ENCODE results near the gene ABTB2.

ABTB2 gene

DNA sequence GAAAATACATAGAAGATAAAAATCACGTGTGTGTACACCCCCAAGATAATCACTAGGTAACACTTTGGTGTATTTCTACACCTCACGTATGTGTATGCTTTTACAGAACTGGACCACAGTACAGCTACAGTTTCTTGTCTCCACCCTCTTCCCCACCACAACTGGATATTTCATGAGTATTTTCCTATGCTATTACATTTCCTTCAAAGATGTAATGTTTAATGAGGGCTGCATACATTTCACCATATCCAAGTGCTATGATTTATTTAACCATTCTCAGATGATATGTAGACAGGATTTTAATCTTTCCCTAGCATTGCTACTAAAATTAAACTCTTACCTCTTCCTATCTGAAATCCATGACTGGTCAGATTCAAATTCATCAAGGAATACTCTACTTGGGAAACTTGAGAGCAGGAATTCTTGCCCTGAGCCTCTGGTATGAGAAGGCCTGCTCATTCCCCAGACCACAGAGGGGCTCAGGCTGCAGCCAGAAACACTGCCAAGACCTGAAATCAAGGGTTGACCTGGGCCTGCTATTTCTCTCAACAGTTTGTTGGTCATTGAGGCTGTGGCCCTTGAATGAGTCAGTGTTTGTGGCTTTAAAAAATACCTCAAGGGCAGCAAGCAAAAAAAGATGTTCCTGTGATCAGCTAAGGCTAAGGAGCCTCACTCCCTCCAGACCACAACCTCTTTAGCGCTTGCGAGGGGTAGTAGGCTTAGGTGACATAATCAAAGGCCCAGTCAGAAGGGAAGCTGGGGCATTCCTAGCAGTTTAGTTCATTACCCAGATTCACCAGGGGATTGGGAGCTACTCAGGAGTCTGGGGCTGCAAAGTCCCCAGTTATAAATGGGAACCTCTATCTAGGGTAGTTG, 55.5 kb downstream of the ABTB2 start:
- in situ Hi-C loops (cut with MboI; ENCODE audit: low pct_unique_long_range_greater_than_20kb, low sequenced_read_pairs) = no loop called here
- DNase-seq = peak; percentile 48

DNA sequence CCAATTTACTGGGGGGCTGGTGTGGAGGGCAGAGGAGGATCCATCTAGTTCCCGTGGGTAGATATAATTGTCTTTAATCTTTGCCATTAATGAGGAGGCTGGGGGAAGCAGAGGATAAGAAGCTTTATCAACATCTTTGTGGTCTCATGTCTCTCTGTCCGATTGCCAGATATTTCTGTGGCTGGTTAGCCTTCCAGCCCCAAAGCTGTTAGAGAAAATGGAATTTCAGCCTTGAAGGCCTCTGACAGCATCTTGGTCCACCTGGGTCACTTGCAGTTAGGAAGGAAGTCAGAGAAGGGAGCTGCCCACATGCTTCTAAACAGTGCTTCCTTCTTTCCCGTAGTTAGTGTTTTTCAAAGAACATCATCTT, 56.9 kb downstream of the ABTB2 start:
- in situ Hi-C loops (cut with MboI; ENCODE audit: low pct_unique_long_range_greater_than_20kb, low sequenced_read_pairs) = no loop called here

GRCh38 chr11:34300026-34300925, 57.5 kb downstream of the ABTB2 start:
- in situ Hi-C loops (cut with MboI; ENCODE audit: low pct_unique_long_range_greater_than_20kb, low sequenced_read_pairs) = no loop called here
- DNase-seq = peak; percentile 55

More for the DNA sequence above, 56.9 kb downstream of the ABTB2 start:
- DNase-seq = no peak

DNA sequence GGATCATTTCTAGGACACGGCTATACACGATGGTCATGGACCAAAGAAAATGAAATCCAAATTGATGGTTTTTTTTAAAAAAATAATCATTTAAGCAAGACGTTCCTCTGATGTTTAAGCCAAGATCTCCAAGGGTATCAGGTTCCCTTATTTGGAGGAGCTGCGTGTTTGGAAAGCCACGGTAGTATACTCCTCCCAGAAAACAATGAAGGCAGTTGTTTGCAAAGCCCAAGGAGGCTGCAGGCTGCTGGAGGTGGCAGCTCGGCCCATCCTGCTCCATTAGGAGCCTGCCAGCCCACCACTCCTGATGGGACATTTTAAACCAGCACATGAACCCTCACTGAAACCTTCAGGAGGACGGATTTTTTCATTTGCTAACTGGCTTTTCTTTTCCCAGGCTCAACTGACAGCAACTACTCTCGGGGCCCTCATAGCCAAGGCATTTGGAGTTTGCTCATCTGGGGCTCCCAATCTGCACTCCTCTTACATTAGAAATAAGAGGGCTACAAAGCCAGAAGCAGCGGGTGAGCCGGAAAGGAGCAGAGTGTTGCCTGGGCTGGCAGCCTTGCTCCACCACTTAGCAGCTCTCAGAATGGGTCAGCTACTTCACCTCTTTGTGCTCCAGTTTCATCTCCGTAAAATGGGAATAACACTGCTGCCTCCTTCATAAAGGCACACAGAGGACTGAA, 58.4 kb downstream of the ABTB2 start:
- in situ Hi-C loops (cut with MboI; ENCODE audit: low pct_unique_long_range_greater_than_20kb, low sequenced_read_pairs) = no loop called here
- DNase-seq = no peak

DNA sequence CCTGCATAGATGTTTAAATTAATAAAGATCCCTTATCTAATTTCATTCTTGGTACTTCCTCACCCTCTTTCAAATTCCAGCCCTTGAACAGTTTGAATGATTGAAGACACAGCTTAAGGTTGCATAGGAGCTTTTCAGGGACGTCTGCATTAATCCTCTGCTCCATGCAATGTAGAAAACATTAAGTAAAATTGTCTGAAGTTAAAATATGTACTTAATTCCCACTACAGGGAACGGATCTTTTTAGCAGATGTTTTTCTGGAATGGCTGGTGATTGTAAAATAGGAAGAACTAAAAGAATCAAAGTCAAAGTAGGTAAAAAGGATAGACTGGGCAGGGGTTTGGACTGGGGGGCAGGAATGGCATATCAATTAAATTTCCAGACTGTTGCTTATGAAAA, 58.9 kb downstream of the ABTB2 start:
- in situ Hi-C loops (cut with MboI; ENCODE audit: low pct_unique_long_range_greater_than_20kb, low sequenced_read_pairs) = no loop called here
- no peak for DNase-seq

- no peak for DNase-seq
- in situ Hi-C loops (cut with MboI; ENCODE audit: low pct_unique_long_range_greater_than_20kb, low sequenced_read_pairs) = no loop called here
These were observed 61.4 kb downstream of the ABTB2 start for GRCh38 chr11:34296412-34296811.

DNA sequence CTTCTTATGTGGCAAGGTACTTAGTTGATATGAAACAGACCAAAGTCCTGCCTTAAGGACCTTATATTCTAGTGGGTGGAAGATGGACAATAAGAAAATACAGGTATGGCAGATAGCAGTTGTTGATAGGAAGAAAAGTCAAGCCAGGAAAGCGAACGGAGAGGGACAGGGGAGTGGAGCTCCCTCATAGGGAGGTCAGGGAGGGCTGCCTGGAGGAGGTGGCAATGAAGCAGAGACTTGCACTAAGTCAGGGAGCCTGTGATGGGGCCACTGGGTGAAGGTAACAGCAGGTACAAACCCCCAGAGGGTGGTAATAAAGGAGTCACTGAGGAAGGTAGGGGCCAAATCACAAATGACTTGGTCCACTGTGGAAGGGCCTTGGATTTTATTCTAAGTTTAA, 65.3 kb downstream of the ABTB2 start:
- in situ Hi-C loops (cut with MboI; ENCODE audit: low pct_unique_long_range_greater_than_20kb, low sequenced_read_pairs) = no loop called here
- DNase-seq = no peak

GRCh38 chr11:34292111-34292510, 65.7 kb downstream of the ABTB2 start:
- no peak for DNase-seq
- in situ Hi-C loops (cut with MboI; ENCODE audit: low pct_unique_long_range_greater_than_20kb, low sequenced_read_pairs) = no loop called here

GRCh38 chr11:34290926-34291325, 66.9 kb downstream of the ABTB2 start:
- no peak for DNase-seq
- in situ Hi-C loops (cut with MboI; ENCODE audit: low pct_unique_long_range_greater_than_20kb, low sequenced_read_pairs) = no loop called here

GRCh38 chr11:34288492-34288891, 69.3 kb downstream of the ABTB2 start:
- no peak for DNase-seq
- in situ Hi-C loops (cut with MboI; ENCODE audit: low pct_unique_long_range_greater_than_20kb, low sequenced_read_pairs) = no loop called here

DNA sequence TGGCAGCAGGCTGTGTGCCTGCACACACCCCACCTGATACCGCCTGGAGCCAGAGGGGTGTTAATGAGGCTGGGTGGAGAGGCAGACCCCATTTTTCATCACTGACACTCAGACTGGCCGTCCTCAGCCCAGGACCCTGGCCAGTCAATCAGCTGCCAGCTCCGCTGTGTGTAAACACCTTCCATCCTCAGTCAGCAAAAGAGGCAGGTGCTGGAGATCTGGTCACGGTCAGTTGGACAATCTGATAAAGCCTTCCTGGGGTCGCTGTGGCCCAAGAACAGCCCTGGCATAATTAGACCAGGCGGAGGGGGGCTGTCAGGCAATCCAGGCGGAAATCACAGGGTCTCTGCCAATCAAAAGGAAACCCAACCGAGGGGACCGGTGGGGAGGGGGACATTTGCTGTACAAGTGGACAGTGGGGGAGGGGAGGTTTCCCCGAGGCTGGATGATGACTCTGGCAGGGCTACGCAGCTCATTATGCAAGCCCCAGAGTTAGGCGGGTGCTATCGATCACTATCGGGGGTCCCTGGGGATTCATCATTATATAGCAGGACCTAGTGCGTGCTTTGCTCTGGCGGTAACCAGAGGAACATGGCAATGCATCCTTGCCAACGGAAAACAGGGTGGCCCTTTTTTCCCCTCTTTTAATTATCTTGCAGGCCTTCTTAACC, 72.9 kb downstream of the ABTB2 start:
- DNase-seq = no peak
- in situ Hi-C loops (cut with MboI; ENCODE audit: low pct_unique_long_range_greater_than_20kb, low sequenced_read_pairs) = no loop called here

DNA sequence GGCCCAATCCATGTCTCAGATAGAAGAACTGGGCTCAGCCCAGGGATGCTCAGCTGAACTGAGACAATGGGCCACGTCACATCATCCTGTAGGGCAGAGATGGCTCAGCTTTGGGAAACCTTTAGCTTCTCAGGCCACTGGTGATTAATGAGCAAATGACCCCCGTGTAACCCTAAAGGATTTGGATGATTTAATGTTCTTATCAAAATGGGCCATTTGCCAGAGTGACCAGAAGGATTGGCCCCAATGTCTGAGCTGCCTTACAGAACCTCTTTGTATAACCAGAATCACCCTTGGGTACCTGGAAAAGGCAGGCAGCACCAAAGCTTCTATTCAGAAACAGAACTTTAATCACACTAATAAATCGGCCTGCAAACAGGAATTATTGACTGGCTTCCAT, 73.7 kb downstream of the ABTB2 start:
- in situ Hi-C loops (cut with MboI; ENCODE audit: low pct_unique_long_range_greater_than_20kb, low sequenced_read_pairs) = no loop called here
- no peak for DNase-seq

- in situ Hi-C loops (cut with MboI; ENCODE audit: low pct_unique_long_range_greater_than_20kb, low sequenced_read_pairs) = no loop called here
- DNase-seq = no peak
These were observed 76.6 kb downstream of the ABTB2 start for GRCh38 chr11:34280945-34281872.

- DNase-seq = no peak
- in situ Hi-C loops (cut with MboI; ENCODE audit: low pct_unique_long_range_greater_than_20kb, low sequenced_read_pairs) = no loop called here
These were observed 79.0 kb downstream of the ABTB2 start for GRCh38 chr11:34278693-34279297.

DNA sequence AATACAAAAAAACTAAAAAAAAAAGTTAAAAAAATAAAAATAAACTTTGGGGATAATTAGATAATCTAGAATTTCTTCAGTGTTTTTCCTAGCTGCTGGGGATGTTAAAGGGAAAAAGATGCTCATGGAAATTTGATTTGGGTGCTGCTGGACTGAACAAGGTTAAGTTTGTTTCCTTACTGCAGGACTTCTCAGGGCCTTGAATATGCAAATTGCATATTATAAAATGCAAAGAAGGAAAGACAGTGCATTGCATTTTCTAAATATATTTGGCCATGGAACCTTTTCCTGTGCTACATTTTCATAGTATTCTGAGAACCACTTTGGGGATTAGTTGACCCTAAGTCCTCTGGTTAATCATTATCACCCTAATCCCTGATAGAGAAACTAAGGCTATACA, 79.6 kb downstream of the ABTB2 start:
- in situ Hi-C loops (cut with MboI; ENCODE audit: low pct_unique_long_range_greater_than_20kb, low sequenced_read_pairs) = no loop called here
- DNase-seq = no peak

DNA sequence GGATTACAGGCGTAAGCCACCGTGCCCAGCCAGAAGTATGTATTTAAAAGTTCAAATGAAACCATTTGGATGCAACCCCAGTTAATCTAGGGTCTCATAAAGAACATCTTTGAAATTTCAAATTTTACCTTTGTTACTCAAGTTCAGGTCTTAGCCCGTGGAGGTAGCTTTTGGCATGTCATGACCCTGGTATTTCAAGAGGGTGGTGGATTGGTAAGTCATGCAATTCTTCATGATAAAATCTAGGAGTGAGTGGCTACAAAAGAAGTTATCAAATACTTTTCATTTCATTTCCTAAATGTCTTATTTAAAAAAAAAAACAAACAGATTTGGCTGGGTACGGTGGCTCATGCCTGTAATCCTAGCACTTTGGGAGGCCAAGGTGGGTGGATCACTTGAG, 80.6 kb downstream of the ABTB2 start:
- no peak for DNase-seq
- in situ Hi-C loops (cut with MboI; ENCODE audit: low pct_unique_long_range_greater_than_20kb, low sequenced_read_pairs) = no loop called here

GRCh38 chr11:34276352-34276864, 81.4 kb downstream of the ABTB2 start:
- DNase-seq = no peak
- in situ Hi-C loops (cut with MboI; ENCODE audit: low pct_unique_long_range_greater_than_20kb, low sequenced_read_pairs) = no loop called here

DNA sequence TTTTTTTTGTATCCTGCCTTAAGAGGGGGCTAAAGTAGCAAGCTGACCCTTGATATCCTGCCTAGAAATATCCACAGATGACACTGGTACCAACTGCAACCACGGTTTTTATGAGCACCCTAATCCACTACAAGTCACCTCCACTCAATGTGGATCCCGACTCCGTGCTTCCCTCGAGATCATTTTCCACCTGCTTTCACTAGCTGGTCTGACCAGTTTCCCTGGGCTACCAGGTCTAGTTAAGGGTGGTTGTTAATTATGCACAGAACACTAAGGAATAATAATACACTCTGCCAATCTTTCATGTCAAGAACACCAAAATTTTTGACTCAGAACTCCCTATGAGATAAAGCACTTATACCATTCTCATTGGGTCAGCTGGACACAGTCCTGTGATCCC, 82.3 kb downstream of the ABTB2 start:
- in situ Hi-C loops (cut with MboI; ENCODE audit: low pct_unique_long_range_greater_than_20kb, low sequenced_read_pairs) = no loop called here
- no peak for DNase-seq
